H1 (cell line): ENCODE results near the gene PROZ. TPM values are rescaled to one million over a fixed set of nuclear protein-coding genes. Genes with fewer than 3 reads are reported as not detected.

Experiments
- EZH2 ChIP-seq: fragments of 200-600 bp; sonication (generic); IDR thresholded peaks from 2 replicates; pipeline ENCODE4 v1.7.1; 2012; ENCODE audit warnings: low read depth, mild to moderate bottlenecking, moderate library complexity, low read length, inconsistent platforms; ENCODE audit not compliant: severe bottlenecking
- POLR2AphosphoS5 ChIP-seq: IDR thresholded peaks from 2 replicates; pipeline ENCODE4 v1.6.1; 2011; ENCODE audit warnings: low read depth, low read length
- RNF2 ChIP-seq: fragments of 200-900, 300-1000 bp; sonication (generic); IDR thresholded peaks from 2 replicates; pipeline ENCODE4 v1.7.1; 2016; ENCODE audit warnings: borderline replicate concordance, low read depth, mild to moderate bottlenecking, antibody characterized with exemption, low read length; ENCODE audit not compliant: poor library complexity, severe bottlenecking; ENCODE audit errors: missing control alignments
- polyA plus RNA-seq, 7 experiments: library from polyadenylated mRNA; depleted of rRNA in 3 of 7; stranded (reverse) in 5 of 7; unstranded in 2 of 7; fragments of >200 nt in 5 of 7; fragments of 200-250 nt in 2 of 7; gene quantifications; 1 replicate in 5 of 7; 2 replicates in 1 of 7; 4 replicates in 1 of 7; pipeline versions ENCODE4 v1.2.1 to v1.2.3, GENCODE V29; 2011 to 2013; ENCODE audit warnings: missing spikeins in 2 of 7, mixed read lengths in 2 of 7
- total RNA-seq: library from RNA; stranded (reverse); fragmentation: NEBNext Ultra II Directional; extraction: Animal tissue kit (Norgen Biotek cat#: 25700); gene quantifications from 2 replicates; pipeline ENCODE4 v1.2.1, GENCODE V29; 2021
- TF ChIP-seq, protein P1 (sequence below): IDR thresholded peaks from 2 replicates; pipeline ENCODE4 v1.6.1; 2012; ENCODE audit warnings: inconsistent platforms

PROZ gene
- total and polyA plus RNA-seq, 2 of the 8 experiments (the other 6 are each of a cell fraction or from before 2014, with no cell fraction given) = not detected

DNA sequence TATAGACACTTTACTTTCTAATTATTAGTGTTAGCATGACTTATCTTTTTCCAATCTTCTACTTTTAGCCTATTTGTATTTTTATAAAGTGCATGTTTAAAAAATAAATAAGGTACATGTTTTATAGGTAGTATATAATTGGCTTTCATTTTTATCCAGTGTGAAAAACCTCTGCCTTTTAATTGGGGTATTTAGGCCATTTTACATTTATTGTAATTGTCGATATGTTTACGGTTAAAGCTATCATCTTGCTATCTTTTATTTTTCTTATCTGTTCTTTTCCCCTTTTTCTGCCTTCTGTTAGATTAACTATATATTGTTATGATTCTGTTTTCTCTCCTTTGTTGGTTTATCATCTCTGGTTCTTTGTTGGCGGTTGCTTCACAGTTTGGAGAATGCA is 9.1 kb downstream of the PROZ start (continued):
- TF ChIP-seq, protein P1, sequence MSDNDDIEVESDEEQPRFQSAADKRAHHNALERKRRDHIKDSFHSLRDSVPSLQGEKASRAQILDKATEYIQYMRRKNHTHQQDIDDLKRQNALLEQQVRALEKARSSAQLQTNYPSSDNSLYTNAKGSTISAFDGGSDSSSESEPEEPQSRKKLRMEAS = no peak
- no peak for TF ChIP-seq RNF2
- TF ChIP-seq POLR2AphosphoS5 = no peak
- no peak for TF ChIP-seq EZH2
